Stimulated activated CD4-positive, alpha-beta T cell treated with anti-CD3 and anti-CD28 coated beads, Interleukin-4, amount 100 ng/mL, for 24 hours (primary cell): ENCODE results near the gene CD52.
"Not testable (repeated sequence)": the region's sequence is repeated elsewhere in the genome, so short reads cannot be mapped to it uniquely, and the experiment has no call there.

Experiments used
- DNase-seq: peaks from one replicate; pipeline ENCODE4 v3.0.0-alpha.2; 2020

CD52 gene

DNA sequence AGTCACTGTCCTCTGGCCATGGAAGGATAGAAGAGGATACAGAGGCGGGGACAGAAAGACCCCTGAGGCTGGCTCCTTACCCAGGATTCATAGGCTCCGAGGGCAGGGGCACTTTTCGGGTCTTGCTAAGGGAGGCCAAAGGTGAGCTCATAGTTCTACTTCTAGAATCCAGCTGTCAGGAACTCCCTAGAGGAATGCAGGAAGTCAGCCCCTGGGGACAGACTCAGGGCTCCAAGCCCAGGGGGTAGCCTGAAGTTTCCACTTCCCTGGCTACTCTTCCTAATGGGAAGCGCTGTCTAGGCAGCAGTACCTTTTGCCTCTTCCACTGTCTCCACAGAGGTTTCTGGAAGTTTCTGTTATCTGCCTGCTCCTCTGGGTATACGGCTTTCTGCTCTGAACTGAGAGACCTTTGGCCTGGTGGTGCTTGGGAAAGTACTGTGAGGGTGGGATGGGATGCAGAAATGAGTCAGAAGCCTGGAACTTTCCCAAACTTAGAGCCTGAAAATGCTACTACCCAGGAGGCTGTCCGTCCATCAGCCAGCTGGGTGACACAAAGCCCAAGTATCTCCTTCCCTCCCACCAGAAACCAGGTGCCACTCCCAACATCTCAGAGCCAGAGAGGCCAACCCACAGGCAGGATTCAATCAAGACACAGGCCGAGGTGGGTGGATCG, 14.9 kb upstream of the CD52 start:
- no peak for DNase-seq

DNA sequence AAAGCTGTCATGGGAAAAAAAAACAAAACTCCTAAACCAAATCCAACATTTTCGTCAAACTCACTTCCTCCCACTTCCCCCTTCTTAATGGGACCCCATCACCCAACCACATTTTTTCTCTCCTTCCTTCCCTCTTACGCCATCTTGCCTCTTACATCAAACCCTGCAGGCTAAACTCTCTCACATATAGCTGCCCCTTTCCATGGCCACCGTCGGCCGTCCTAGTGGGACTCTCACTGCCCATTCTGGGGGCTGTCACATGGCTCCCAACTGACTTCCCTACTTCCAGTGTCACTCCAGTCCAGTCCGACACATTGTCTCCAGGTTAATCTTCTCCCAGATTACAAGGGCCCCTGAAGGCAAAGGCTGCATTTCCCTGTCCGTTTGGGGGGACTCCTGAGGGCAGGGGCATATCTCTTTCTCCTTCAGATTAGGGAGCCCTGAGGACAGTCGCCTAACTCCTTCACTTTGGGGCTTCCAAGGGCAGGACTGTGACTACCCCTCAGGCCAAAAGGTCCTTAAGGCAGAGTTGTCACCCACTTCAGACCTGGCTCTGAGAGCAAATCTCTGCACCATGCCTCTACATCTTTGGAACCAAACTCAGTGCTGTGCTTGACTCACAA, 12.0 kb upstream of the CD52 start:
- no peak for DNase-seq

DNA sequence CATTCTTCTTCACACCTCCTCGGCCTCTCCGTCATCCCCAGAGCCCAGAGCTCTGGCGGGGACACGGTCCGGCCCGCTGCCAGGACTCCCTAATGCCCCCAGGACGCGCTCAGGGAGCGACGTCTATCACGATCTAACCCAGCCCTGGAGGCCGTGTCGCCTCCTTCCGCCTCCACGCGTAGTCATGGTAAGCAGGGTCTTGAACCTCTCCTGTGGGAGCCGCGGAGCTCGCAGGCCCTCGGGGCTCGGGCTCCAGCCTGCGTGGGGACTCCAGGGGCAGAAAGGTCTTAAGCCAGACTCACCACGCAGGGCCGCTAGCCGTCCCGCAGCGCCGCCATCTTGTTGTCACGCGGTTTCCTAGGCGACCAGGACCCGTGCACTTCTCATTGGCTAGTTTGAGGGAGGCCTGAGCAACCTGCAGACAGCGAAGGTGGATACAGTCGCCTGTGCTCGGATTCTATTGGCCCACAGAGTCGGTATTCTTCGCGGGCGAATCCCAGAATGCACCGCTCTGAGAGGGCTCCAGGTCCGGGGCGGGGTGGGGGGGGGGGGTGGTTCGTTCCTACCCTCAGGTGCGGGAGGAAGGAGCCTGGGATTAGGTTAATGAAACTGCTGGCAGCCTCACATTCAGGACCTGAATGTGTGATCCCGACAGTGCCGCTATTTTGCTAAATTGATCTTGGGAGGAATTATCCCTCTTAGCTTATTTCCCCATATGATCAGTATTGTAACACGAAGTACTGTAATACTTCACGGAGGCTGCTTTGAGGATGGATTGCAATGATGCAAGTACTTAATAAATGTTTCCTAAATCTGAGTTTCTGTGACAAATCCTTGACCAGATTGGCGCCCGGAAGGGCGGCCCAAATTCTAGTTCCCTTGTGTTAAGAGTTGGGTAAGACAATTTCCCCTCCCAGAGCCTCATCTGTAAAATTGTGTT, 11.2 kb upstream of the CD52 start, which contains the start of gene UBXN11:
Gene UBXN11 (minus strand): TSS at position 347 of the 940 bp plus-strand sequence. CDS start 3,753 bp downstream, outside the sequence.
- DNase-seq: peak; percentile 95

DNA sequence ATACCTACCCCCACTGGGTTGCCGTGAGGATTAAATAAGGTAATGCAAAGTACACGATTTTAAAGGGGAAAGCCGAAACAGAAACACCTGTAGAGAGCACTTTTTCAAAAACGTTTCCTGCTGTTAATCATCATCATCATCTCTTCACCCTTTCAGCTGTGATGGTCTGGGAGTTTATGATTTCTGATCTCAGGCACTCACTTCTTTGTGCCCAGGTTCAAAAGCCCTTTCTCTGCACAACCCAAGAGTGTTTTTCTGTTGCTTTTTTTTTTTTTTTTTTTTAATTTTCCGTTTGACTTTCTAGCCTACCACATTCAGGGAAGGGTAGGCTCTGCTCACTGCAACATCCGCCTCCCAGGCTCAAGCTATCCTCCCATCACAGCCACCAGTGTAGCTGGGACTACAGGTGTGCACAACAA, 10.4 kb upstream of the CD52 start:
- no peak for DNase-seq

DNA sequence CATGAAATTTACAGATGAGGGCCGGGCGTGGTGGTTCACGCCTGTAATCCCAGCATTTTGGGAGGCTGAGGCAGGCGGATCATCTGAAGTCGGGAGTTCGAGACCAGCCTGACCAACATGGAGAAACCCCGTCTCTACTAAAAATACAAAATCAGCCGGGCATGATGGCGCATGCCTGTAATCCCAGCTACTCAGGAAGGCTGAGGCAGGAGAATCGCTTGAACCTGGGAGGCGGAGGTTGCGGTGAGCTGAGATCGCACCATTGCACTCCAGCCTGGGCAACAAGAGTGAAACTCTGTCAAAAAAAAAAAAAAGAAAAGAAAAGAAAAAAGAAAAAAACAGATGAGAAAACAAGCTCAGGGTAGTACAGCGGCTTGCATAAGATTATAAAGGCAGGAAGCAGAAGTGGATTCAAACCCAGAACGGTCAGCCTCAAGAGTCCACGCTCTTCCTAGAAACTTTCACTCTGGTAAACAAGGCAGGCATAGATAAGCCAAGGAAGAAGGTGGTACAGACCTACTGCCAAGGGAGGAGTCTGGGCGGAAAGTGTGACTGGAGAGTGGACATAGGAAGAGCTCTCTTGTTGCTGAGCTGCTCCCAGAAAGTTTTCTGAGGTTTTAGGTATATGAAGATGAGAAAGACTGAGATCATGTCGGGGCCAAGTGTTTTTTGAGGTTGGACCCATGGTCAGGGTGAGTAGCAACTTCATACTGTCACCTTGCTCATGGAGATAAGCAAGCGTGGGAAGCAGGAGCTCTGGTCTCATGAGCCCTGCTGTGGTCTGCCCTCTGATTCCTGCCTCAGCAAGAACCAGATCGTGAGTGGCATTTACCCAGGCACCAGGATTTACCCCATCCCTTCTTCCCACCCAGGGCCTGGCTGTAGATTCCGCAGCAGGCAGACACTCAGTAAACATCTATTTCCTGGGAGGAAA, 9.5 kb upstream of the CD52 start:
- peak; percentile 28 for DNase-seq

DNA sequence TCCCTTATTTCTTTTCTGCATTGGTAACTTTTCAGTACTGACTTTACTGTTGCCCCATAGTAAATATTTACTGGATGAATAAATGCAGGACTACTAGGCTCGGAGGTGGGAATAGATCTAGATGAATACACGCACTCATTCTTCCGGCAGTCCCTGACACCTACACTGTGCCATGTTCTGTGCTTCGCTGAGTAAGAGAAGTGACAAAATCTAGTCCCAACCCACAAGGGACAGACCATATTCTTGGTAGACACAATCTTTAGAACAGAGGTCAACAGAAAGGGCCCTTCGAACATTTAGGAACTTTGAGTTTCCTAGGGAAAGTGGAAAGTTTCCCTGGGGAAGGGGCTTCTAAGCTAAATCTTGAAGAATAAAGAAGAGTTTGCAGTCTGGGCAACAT, 3.3 kb upstream of the CD52 start:
- no peak for DNase-seq

DNA sequence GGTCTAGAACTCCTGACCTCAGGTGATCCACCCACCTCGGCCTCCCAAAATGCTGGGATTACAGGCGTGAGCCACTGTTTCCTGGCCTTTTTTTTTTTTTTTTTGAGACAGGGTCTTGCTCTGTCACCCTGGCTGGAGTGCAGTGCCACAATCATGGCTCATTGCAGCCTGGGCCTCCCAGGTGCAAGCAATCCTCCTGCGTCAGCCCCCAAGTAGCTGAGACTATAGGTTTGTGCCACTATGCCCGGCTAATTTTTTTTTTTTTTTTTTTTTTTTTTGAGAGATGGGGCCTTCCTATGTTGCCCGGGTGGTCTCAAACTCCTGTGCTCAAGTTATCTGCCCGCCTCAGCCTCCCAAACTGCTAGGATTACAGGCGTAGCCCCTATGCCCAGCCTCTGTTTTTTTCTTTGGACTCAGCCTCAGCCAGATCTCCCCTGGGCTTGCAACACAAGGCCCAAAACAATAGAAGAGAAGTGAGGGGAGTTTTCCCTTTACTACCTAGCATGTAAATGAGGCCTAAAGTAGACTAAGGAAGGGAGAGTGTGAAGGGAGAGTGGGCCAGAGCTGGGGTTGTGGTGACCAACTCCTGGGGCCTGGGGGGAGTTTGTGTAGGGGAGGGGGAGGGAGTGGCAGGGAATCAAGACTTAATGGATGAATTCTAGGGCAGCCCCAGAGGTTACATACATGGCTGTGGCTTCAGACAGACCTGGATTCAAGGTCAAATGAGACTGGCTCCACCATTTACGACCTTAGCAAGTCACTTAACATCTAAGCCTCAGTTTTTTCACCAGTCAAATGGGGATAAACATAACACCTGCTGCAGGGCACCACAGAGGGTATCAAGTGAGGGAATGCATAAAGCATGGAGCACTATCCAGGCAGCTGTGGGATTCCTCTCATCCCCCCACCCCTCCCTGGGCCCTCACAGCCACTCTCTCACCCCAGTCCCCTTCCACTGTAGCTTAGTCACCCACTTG, 1.6 kb upstream of the CD52 start:
- DNase-seq: no peak

DNA sequence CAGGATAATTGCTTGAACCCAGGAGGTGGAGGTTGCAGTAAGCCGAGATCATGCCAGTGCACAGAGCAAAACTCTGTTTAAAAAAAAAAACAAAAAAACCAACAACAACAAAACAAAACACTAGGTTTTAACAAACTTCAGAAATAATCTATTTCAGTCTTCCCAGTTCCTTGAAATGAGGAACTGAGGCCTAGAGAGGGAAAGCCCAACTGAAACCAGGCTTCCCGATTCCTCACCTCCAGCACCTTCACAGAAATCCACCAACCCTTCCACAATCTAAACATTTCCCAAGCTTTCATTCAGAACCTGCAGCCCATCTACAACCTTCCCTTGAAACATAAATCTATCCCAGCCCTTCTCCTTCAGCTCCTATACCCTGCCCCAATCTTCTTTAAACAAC, 612 bp upstream of the CD52 start:
- no peak for DNase-seq

DNA sequence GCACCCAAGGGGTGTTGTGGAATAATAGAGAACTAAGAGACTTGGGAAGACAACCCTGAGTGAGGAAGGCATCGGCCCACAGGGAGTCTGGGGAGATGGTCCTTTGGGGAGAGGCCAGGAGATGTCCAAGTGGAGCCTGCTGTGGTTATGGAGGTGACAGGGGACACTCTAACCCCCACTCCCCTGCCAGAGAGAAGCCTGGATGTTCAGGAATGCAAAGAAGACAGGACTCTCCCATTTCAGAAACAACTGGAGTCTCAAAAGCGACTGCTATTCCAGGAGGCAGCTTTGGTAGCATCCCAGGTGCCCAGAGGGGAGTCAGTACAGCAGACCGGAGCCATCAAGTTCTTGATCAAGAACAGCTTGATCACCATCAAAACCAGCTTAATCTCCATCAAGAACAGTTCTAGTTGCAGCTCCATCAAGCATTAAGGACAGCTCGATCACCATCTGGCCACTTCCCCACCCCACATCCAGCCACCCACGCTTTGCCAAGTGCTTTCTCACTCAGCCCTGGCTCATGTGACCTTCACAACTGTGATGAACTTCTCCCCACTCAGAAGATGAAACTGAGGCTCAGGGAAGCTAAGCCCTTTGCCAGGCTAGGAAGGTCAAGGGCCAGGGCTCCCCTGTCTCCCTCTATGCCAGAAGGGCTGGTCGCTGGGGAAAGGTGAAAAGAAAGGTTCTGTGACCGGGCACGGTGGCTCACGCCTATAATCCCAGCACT, 743 bp downstream of the CD52 start:
- peak; percentile 58 for DNase-seq

DNA sequence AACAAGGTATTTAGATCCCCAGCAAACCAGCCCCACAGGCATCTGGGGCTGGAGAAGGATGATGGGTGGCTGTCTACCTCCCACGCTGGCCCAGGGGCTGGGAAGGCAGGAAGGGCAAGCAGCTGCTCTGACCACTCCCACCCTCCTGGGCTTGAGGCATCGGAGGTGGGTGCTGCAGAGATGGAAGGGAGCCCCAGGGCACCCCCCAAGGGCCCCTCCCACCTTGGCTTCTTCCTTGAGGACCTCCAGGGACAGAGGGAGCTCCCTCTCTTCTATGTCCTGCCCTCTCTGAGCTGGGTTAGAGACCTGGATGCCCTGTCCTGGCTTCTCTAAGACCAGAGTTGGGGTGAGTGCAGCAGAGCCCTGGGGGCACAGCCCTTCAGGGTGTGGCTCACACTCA, 3.1 kb downstream of the CD52 start:
- DNase-seq: no peak

DNA sequence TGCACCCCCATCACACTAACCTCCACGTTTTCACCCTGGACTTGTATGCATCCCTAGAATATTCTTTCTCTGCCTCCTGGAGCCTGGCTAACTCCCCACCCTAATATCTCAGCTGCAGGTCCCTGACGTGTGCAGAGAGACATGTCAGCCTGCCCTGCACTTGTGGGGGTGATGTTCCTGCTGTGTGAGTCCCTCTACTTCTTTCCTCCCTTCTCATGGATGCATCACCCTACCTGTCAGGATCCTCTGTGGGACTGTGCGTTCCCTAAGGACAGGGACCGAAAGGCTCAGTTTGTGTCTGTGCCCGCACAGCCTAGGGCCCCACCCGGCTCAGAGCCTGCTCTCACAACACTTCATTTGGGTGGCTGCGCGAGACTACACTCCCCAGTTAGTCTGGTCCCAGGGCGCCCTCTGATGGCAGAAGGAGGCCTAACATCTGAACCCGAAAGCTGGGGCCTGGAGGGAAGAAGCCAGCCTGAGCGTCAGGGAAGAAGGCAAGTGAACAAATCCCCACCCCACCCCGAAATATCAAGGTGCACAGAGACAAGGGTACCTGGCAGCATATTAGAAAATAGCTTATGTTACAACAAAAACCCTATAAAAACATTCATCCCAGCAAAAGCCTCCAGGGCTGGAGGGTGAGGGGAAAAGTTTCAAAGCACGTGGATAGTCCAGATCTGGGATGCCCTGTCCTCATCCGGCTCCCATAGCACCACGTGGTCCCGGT, 3.7 kb downstream of the CD52 start:
- peak; percentile 97 for DNase-seq

DNA sequence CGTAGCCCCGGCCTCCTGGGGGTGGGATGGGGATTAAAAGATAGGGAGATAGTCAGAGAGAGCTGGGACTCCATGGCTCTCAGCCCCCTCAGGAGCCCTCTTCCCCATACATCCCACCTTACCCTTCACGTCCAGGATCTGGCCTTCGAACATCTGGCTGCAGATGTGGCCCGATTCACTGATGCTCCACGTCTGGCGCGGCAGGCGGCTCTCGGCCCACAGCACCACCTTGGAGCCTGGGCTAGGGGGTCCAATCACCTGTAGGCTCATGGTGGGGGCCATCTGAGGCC, 4.2 kb downstream of the CD52 start:
- DNase-seq: no peak

DNA sequence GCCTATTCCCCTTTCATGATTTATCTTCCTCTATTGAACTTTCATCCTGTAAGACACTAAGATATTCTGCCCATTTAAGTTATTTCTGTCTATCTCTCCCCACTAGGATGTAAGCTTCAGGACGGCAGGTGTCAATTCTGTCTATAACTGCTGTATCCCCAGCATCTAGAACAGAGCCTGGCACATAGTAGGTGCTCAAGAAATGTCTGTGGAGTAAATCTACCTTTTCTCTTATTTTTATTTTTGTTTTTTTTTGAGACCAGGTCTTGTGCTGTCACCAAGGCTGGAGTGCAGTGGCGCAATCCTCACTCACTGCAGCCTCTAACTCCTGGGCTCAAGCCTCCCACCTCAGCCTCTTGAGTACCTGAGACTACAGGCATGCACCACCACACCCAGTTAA, 5.6 kb downstream of the CD52 start:
- DNase-seq: no peak

DNA sequence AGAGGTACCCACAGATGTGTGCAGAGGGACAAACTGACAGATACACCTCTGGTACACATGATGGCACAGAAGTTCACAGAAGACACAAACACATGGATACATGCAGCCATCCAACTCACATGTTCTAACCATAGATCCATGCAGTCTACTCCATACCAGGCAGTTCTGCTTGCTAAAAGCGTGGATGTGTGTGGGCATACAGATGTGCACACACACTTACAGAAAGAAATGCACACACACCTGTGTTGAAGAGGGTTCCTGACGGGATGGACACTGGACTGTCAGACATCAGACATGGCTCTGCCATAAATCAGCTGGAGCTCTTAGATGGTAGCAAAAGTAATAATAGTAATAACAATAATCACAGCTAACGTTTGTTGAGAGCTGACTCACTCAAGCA, 6.8 kb downstream of the CD52 start:
- no peak for DNase-seq

DNA sequence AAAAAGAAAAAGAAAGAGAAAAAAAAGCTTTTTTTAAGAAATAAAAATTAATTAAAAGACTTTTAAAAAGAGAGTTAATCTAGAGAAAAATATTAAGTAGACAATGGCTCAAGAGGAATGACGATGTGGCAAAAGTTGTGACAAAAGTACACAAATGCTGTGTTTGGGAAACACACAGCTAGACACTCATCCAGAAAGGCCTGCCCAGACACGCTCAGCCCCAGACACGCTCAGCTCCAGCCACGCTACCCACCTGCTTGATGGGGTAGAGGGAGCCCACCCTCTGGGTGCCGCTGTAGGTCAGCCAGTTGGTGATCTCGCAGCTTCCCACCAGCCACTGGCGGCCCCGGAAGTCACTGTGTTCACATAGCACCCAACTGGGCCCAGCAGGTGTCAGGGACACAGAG, 10.2 kb downstream of the CD52 start:
- DNase-seq: no peak

DNA sequence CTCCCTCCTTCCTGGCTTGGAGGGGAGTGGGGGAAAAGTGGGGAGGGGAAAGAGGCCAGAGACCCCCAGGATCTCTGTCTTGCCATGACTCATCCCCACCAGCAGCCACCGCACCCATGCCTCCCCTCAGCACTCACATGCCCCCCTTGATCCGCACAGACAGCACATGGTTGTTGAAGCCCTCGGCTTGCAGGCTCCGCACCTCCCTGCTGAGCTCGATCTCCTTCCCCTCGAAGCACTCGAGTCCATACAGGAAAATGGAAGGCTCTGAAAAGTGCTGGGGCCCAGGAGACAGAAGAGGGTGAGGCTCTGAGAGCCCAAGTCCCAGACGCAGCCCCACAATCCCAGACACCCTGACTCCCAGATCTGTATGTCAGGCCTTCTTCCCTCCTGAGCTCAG, 10.8 kb downstream of the CD52 start:
- DNase-seq: no peak

DNA sequence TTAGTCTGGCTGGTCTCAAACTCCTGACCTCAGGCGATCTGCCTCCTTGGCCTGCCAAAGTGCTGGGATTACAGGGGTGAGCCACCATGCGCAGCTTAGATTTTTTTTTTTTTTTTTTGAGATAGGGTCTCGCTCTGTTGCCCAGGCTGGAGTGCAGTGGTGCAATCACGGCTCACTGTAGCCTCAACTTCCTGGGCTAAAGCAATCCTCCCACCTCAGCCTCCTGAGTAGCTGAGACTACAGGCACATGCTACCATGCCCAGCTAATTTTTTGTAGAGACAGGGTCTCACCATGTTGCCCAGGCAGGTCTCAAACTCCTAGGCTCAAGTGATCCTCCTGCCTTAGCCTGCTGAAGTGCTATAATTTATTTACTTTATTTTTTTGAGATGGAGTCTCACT, 11.6 kb downstream of the CD52 start:
- not testable (repeated sequence) for DNase-seq

DNA sequence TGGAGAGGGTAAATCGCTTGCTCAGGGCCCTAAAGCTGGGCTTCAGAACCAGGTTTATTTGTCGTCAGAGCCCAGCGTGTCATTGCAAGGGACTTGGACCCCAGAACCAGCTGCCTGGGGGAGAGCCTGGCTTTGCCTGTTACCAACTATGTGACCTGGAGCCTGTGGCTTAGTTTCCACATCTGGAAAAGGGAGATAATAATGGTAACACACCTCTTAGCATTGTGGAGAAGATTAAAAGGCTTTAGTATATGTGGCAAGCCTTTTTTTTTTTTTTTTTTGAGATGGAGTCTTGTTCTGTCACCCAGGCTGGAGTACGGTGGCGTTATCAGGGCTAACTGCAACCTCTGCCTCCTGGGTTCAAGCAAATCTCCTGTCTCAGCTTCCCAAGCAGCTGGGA, 12.5 kb downstream of the CD52 start:
- no peak for DNase-seq

DNA sequence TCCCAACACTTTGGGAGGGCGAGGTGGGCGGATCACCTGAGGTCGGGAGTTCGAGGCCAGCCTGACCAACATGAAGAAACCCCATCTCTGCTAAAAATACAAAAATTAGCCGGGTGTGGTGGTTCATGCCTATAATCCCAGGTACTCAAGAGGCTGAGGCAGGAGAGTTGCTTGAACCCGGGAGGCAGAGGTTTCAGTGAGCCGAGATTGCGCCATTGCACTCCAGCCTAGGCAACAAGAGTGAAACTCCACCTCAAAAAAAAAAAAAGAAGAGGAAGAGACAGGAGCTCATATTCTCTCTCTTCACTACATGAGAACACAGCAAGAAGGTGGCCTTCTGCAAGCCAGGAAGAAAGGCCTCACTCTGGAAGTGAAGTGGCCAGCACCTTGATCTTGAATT, 15.6 kb downstream of the CD52 start:
- not testable (repeated sequence) for DNase-seq
